HG02870 (cell line): ENCODE data around the gene OR2B2.

Experiments
- ATAC-seq: cut with Tn5 transposase; IDR thresholded peaks from one replicate; pipeline ENCODE4 v1.9.1; 2021; ENCODE audit warnings: mild to moderate bottlenecking, moderate library complexity; ENCODE audit not compliant: unreplicated experiment

OR2B2 gene

DNA sequence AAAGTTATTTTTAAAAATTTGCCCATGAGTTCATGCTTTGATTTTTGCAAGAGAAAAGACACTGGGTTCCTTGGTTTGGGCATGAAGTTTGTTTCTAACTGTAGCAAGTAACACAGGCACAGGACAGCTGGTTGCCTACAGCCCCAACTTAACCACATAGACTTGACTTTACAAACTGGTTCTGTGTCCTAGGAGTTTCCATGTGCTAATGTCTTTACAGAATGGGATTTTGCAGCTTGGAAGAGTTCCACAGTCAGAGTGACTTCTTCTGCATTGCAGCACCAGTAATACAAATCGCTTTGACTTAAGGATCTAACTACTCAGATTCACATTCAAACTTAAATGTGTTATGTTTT is 44.3 kb downstream of the OR2B2 start:
- ATAC-seq: no peak

- no peak for ATAC-seq
Measured at GRCh38 chr6:27867051-27867944, 44.9 kb downstream of the OR2B2 start.

DNA sequence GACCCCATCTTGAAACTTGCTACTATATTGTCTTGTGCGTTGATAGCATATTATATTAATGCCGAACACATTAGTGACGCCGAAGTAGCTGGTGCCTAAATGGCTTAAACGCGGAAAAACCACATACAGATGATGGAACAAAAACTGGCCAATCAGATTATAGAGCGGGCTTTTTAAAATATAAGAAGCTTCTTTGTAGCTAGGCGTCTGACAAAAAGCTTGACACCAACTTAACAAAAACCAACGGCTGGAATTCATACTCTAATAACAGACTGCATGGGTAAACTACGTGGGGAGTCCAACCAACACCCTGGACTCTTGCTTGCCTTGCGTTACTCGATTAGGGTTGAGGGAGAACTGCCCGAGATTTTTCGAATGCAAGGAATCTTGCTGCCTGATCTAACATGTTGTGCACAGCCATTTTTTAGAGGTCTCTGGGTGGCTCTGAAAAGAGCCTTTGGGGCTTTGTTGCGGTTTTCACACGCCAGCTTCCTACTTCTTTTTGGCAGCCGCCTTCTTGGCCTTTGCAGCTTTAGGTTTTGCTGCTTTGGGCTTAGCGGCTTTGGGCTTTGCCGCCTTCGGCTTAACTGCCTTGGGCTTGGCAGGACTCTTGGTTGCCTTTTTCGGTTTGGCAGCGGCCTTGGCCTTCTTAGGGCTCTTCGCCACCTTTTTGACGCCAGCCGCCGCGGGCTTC is 45.7 kb downstream of the OR2B2 start:
- ATAC-seq: no peak

- no peak for ATAC-seq
Measured at GRCh38 chr6:27865850-27866356, 46.3 kb downstream of the OR2B2 start.

GRCh38 chr6:27864906-27865849 is 47.0 kb downstream of the OR2B2 start:
- ATAC-seq: peak; percentile 53

- ATAC-seq: no peak
Measured at GRCh38 chr6:27863962-27864905, 48.0 kb downstream of the OR2B2 start.

GRCh38 chr6:27862396-27863066 is 49.7 kb downstream of the OR2B2 start:
- no peak for ATAC-seq

DNA sequence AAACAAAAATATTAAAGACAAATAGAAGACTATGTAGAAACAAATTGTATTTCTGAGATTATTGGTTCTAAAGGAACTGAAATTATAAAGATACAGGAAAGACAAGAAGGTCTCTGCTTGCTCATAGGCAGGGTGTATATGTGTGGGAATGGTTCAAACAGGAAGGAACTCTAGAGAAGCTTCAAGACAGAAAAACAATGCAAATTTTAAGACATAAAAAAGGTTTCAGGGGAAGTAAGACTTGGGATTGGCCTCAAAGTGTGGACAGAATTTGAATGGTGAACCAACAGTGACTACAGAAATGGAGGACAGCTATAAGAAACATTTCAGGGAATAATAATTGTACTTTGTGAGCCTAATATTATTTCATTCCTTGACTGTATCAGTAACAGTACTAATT is 50.3 kb downstream of the OR2B2 start:
- ATAC-seq: no peak

DNA sequence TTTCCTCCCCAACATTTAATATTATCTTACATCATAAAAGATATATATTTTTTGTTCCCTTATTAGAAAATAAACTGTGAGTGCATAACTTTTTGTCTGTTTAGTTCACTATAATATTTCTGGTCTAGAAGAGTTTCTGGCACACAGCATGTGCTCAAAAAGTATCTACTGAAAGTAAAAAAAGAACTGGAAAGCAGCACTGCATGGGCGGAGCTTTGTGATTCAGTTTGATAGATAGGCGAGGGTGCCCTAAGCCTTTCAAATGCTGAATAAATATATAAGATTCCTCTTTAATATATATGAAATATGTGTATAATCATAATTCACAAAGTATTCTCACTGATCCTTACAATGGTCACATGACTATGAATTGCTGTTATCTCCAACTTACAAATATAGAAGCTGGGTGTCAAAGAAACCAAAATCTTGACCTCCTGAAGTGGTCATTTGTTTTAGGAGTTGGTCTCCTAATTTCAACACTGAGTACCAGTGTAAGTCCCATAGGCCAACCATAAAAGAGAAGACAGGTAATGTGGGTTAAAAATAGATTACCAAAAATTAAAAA is 50.8 kb downstream of the OR2B2 start:
- ATAC-seq: no peak
